Measurements from ENCODE around the gene LAMC3.

DNA sequence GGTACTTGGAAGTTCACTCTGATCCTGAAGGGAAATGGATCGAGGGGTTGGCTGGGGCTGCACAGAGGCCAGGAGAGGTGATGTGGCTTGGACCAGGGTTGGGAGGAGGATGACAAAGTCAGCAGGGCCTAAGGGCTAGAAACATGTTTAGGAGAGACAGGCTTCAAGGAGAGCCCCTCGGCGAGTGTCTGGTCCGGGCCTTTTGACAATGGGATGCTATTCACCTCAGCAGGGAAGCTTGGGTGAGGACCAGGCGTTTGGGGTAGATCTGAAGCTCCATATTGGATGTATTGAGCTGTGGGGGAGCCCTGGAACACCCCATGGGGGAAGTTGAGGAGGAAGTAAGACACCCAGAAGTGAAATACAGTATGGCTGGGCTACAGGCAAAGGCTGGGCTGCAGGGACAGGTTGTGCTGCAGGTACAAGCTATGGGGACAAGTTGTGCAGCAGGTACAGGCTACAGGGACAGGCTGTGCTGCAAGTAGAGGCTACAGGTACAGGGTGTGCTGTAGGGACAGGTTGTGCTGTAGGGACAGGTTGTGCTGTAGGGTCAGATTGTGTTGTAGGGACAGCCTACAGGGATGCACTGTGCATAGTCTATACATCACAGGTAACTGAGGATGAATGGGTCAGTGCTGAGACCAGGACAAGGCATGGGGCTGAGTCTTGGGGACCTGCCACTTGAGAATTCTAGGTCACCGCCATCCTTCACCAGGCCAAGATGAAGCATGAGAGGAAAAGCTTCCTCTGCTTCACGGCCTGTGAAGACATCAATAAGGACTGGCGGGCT, 47.3 kb upstream of the LAMC3 start:
- TF ChIP-seq CTCF (IDR thresholded peaks at IDR 0.05; ENCODE audit: insufficient read depth, low read depth, low read length) (no peak), EZH2 (IDR thresholded peaks at IDR 0.05; ENCODE audit: insufficient read depth, low read length) (no peak)

Data from astrocyte (in vitro differentiated cells and primary cell).